HG02642 (cell line): ENCODE measurements around the gene THAP5.

Source experiments
- ATAC-seq: cut with Tn5 transposase; IDR thresholded peaks from one replicate; pipeline ENCODE4 v1.9.1; 2021; ENCODE audit warnings: mild to moderate bottlenecking; ENCODE audit not compliant: unreplicated experiment, poor library complexity

The THAP5 gene

GRCh38 chr7:108569381-108570145 is at the start of gene THAP5, which contains the start of gene DNAJB9:
Gene THAP5, minus strand, starts transcription at chr7:108569706. Its CDS starts 137 bp downstream, at chr7:108569569.
Gene DNAJB9, plus strand, starts transcription at chr7:108569874. Its CDS starts 1,853 bp downstream, at chr7:108571727.
- ATAC-seq, result peak; percentile 97

- ATAC-seq, result no peak
Observed at GRCh38 chr7:108618056-108618455, 48.5 kb upstream of the THAP5 start.

- ATAC-seq, result no peak
Observed at GRCh38 chr7:108614896-108615295, 45.4 kb upstream of the THAP5 start.

GRCh38 chr7:108613949-108614381 is 44.5 kb upstream of the THAP5 start:
- ATAC-seq, result no peak

- peak; percentile 79 for ATAC-seq
Observed at GRCh38 chr7:108613147-108613948, 43.8 kb upstream of the THAP5 start.

GRCh38 chr7:108611268-108611667 is 41.8 kb upstream of the THAP5 start:
- no peak for ATAC-seq

GRCh38 chr7:108609643-108610042 is 40.1 kb upstream of the THAP5 start:
- ATAC-seq, result no peak

GRCh38 chr7:108605559-108606201 is 36.2 kb upstream of the THAP5 start:
- ATAC-seq, result no peak

- ATAC-seq, result no peak
Observed at GRCh38 chr7:108604307-108605077, 35.0 kb upstream of the THAP5 start.

- ATAC-seq, result no peak
Observed at GRCh38 chr7:108603656-108604306, 34.3 kb upstream of the THAP5 start.

- no peak for ATAC-seq
Observed at GRCh38 chr7:108600399-108600798, 30.9 kb upstream of the THAP5 start.

- ATAC-seq, result no peak
Observed at GRCh38 chr7:108598914-108599580, 29.5 kb upstream of the THAP5 start.

GRCh38 chr7:108598153-108598552 is 28.6 kb upstream of the THAP5 start:
- ATAC-seq, result no peak

GRCh38 chr7:108596560-108596959 is 27.1 kb upstream of the THAP5 start:
- no peak for ATAC-seq

- ATAC-seq, result no peak
Observed at GRCh38 chr7:108592646-108593201, 23.2 kb upstream of the THAP5 start.

- ATAC-seq, result no peak
Observed at GRCh38 chr7:108590606-108591005, 21.1 kb upstream of the THAP5 start.

- no peak for ATAC-seq
Observed at GRCh38 chr7:108589874-108590273, 20.4 kb upstream of the THAP5 start.

GRCh38 chr7:108589199-108589598 is 19.7 kb upstream of the THAP5 start:
- ATAC-seq, result no peak

GRCh38 chr7:108586274-108586710 is 16.8 kb upstream of the THAP5 start:
- ATAC-seq, result no peak
